ENCODE measurements around the gene PARP16. TPM values are rescaled to one million over a fixed set of nuclear protein-coding genes. Genes with fewer than 3 reads are reported as not detected.
A peak's percentile ranks its signal among the peaks of the same experiment; 100 is the strongest.

Gene PARP16
- 7.1 to 8.7 TPM (median 8.2 TPM) in 3 replicates for total RNA-seq
- long read RNA-seq, transcript PARP16-206 (6 exons, 2,343 nt) = major isoform, 12 of 22 reads
- long read RNA-seq, partial matches to known transcripts = 0 of 22 reads
- long read RNA-seq, other reads (novel, unspliced or antisense) = 7 of 22 reads

- Mint-ChIP-seq H3K27ac (ENCODE audit: unreplicated experiment) (peak within 1 kb of the TSS; percentile 55), H3K36me3 (ENCODE audit: low read depth) (peaks cover 4% of the 10 kb centered on the region), H3K9me3 (ENCODE audit: low read depth) (no peaks in the 10 kb centered on the region), H3K4me3 (ENCODE audit: unreplicated experiment) (peak within 1 kb of the TSS; percentile 80), H3K27me3 (ENCODE audit: low read depth) (no peaks in the 10 kb centered on the region), H3K4me1 (ENCODE audit: low read depth) (peaks cover 15% of the 10 kb centered on the region)
- DNase-seq (ENCODE audit: low spot score) = peak; percentile 95
- peak; percentile 74 for TF ChIP-seq CTCF (IDR thresholded peaks at IDR 0.05)
Observed at GRCh38 chr15:65286704-65287519, at the start of gene PARP16. PARP16 (minus strand) TSS chr15:65286883; CDS start chr15:65286426, 457 bp downstream.

GRCh38 chr15:65335278-65336055 is 48.8 kb upstream of the PARP16 start:
- TF ChIP-seq CTCF (IDR thresholded peaks at IDR 0.05) = no peak
- DNase-seq (ENCODE audit: low spot score) = peak; percentile 42
- H3K4me1 Mint-ChIP-seq (ENCODE audit: low read depth) = no peaks in the 10 kb centered on the region
- no peak overlapping the region for H3K4me3 Mint-ChIP-seq (ENCODE audit: unreplicated experiment)
- peaks cover 14% of the 10 kb centered on the region for H3K27me3 Mint-ChIP-seq (ENCODE audit: low read depth)
- H3K36me3 Mint-ChIP-seq (ENCODE audit: low read depth) = no peaks in the 10 kb centered on the region
- H3K27ac Mint-ChIP-seq (ENCODE audit: unreplicated experiment) = no peak overlapping the region
- H3K9me3 Mint-ChIP-seq (ENCODE audit: low read depth) = no peaks in the 10 kb centered on the region

- Mint-ChIP-seq H3K4me3 (ENCODE audit: unreplicated experiment) (no peak overlapping the region), H3K27ac (ENCODE audit: unreplicated experiment) (no peak overlapping the region), H3K36me3 (ENCODE audit: low read depth) (no peaks in the 10 kb centered on the region), H3K9me3 (ENCODE audit: low read depth) (no peaks in the 10 kb centered on the region), H3K4me1 (ENCODE audit: low read depth) (no peaks in the 10 kb centered on the region), H3K27me3 (ENCODE audit: low read depth) (peaks cover 11% of the 10 kb centered on the region)
- no peak for TF ChIP-seq CTCF (IDR thresholded peaks at IDR 0.05)
- no peak for DNase-seq (ENCODE audit: low spot score)
Observed at GRCh38 chr15:65334586-65335231, 48.0 kb upstream of the PARP16 start.

GRCh38 chr15:65333856-65334255 is 47.2 kb upstream of the PARP16 start:
- peaks cover 9% of the 10 kb centered on the region for H3K27me3 Mint-ChIP-seq (ENCODE audit: low read depth)

More at GRCh38 chr15:65333856-65334255, 47.2 kb upstream of the PARP16 start:
- no peak for DNase-seq (ENCODE audit: low spot score)
- Mint-ChIP-seq H3K27ac (ENCODE audit: unreplicated experiment) (no peak overlapping the region), H3K4me3 (ENCODE audit: unreplicated experiment) (no peak overlapping the region), H3K9me3 (ENCODE audit: low read depth) (no peaks in the 10 kb centered on the region), H3K36me3 (ENCODE audit: low read depth) (no peaks in the 10 kb centered on the region), H3K4me1 (ENCODE audit: low read depth) (no peaks in the 10 kb centered on the region)
- no peak for TF ChIP-seq CTCF (IDR thresholded peaks at IDR 0.05)
